Left ventricle myocardium inferior (tissue), 1 donor: ENCODE results near the gene TACR2. TPM values are rescaled to one million over a fixed set of nuclear protein-coding genes. Genes with fewer than 3 reads are reported as not detected.

Experiments used
- DNase-seq: peaks from one replicate; pipeline ENCODE4 v3.0.0-alpha.2; 2020
- H3K27ac ChIP-seq: fragments of 200-600 bp; replicated peaks from 2 replicates; pipeline ENCODE4 v1.8.0; 2021
- H3K27me3 ChIP-seq: fragments of 200-600 bp; 2 replicates; pipeline ENCODE4 v1.8.0; 2021; ENCODE audit warnings: low read depth
- H3K36me3 ChIP-seq: fragments of 200-600 bp; 2 replicates; pipeline ENCODE4 v1.8.0; 2021
- H3K4me1 ChIP-seq: fragments of 200-600 bp; 2 replicates; pipeline ENCODE4 v1.8.0; 2021
- H3K4me3 ChIP-seq: fragments of 200-600 bp; 2 replicates; pipeline ENCODE4 v1.8.0; 2021; ENCODE audit warnings: mild to moderate bottlenecking, moderate library complexity
- H3K9me3 ChIP-seq: fragments of 200-600 bp; replicated peaks from 2 replicates; pipeline ENCODE4 v1.8.0; 2021
- CTCF ChIP-seq: fragments of 200-600 bp; IDR thresholded peaks from 2 replicates; pipeline ENCODE4 v1.8.0; 2021; ENCODE audit warnings: antibody characterized with exemption, mild to moderate bottlenecking, borderline replicate concordance
- intact Hi-C: fragments of 100-400 bp; cut with micrococcal nuclease; formaldehyde crosslinking; loops from one replicate; pipeline ENCODE4 v1.11.0; 2022
- total RNA-seq: library from RNA; stranded (reverse); fragmentation: NEBNext Ultra II Directional; extraction: Animal tissue kit (Norgen Biotek cat#: 25700); gene quantifications from one replicate; pipeline ENCODE4 v1.2.1, GENCODE V29; 2021
- donor health status: DM: no; HTN: yes; CAD: no; lungs with severe emphysema.

TACR2 gene
- total RNA-seq, 1 donor from 2014 or later: not detected

DNA sequence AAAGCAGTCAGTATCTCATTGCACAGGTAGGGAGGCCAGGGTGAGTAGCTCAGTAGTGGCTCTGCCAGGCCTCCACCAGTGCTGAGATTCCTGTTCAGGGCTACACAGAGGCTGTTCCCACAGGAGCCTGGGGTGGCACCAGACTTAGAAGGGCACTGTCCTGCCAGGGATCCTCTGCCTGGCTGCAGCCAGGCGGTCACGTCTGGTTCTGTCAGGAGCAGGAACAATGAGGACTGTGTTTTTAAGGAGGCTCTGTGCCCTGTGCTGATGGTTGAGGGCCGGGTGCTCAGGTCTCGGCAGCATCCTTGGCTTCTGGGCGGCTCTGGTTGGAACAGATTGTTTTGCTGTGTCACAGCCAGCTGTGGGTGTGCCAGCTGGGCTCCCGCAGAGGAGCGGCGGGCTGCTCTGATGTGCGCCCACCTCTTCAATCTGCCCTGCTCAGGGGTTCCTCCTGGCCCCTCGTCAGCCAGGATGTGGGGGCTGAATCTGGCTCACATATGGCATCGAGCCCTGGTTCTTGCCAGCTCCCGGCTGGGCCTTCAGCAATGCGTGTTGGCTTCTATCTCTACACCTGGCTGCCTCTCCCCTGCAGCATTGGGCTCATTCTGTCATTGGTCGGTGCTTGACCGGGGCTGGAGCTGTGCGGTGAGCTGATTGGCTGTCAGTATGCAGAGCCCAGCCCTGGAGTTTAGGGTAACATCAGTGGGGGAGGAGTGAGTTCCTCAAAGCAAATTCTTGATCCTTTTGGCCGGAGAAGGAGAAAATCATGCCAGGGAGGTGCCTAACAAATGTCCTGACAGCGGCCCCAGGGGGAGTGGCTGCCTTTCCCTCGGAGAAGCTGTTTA is 41.2 kb downstream of the TACR2 start:
- Histone ChIP-seq H3K4me1 (peaks cover 45% of the 10 kb centered on the region), H3K9me3 (no peaks in the 10 kb centered on the region), H3K27ac (peak overlapping the region; percentile 76), H3K4me3 (peak overlapping the region; percentile 11), H3K27me3 (no peaks in the 10 kb centered on the region), H3K36me3 (peaks cover 73% of the 10 kb centered on the region)
- intact Hi-C loops: loop anchor here (10.0 kb wide), 1 partner anchor 51 kb away; no protein-coding TSS in a partner anchor
- peak; percentile 32 for TF ChIP-seq CTCF
- DNase-seq: no peak

DNA sequence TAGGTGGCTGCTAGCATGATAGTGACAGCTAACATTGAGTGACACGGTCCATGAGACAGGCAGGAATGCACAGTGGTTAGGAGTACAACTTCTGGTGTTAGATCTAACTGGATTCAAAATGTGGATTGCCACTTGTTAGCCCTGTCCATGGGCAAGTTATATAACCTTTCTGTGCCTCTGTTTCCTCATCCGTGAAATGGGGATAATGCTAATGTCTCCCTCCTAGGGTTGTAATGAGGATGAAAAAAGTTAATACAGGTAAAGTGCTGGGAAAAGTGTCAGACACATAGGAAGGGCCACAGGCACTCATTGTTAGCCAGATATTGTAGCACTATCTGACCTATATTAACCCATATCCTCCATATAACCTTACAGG is 41.8 kb downstream of the TACR2 start:
- Histone ChIP-seq H3K9me3 (no peaks in the 10 kb centered on the region), H3K36me3 (peaks cover 73% of the 10 kb centered on the region), H3K4me3 (no peak overlapping the region), H3K27ac (peak overlapping the region; percentile 76), H3K27me3 (no peaks in the 10 kb centered on the region), H3K4me1 (peaks cover 45% of the 10 kb centered on the region)
- no peak for DNase-seq
- intact Hi-C loops: loop anchor here (10.0 kb wide), 1 partner anchor 50 kb away; no protein-coding TSS in a partner anchor
- no peak for TF ChIP-seq CTCF

- H3K27ac ChIP-seq: no peak overlapping the region
- peaks cover 73% of the 10 kb centered on the region for H3K36me3 ChIP-seq
- intact Hi-C loops: loop anchor here (10.0 kb wide), 1 partner anchor 49 kb away; no protein-coding TSS in a partner anchor
- peaks cover 45% of the 10 kb centered on the region for H3K4me1 ChIP-seq
- TF ChIP-seq CTCF: no peak
- no peak overlapping the region for H3K4me3 ChIP-seq
- no peaks in the 10 kb centered on the region for H3K9me3 ChIP-seq
- no peaks in the 10 kb centered on the region for H3K27me3 ChIP-seq
- DNase-seq: no peak
Measured at GRCh38 chr10:69374242-69374641, 42.5 kb downstream of the TACR2 start.

DNA sequence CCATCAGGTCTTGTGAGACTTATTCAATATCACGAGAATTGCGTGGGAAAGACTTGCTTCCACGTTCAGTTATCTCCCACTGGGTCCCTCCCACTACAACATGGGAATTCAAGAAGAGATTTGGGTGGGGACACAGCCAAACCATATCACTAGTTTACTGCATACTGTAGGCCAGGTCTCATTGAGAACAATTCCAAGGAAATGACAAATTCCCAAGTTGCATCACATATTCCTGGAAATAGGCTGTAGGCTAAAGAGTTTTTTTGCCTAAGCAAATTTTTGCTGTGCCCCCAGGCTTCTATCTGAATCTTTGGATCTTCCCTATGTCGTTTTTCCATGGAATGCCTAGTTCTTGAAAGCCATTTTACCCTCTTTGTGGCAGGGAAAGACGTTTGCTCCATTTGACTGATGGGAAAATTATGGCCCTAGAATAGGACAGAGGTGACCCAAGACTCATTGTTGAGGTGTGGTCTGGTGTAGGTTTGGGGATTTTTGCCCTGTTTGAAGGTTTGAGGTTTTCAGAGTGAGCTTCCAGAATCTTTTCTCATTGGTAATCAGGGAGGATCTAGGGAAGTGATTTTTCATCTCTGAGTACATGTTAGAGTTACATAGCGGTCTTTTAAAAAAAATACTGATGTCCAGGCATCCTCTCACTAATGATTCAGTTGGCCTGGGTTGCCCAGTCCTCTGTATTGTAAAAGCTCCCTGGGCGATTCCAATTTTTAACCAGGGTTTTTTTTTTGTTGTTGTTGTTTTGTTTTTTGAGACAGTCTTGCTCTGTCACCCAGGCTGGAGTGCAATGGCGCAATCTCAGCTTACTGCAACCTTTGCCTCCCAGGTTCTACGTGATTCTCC is 44.4 kb downstream of the TACR2 start:
- intact Hi-C loops: loop anchor here (10.0 kb wide), 1 partner anchor 48 kb away; no protein-coding TSS in a partner anchor
- peaks cover 75% of the 10 kb centered on the region for H3K36me3 ChIP-seq
- H3K4me1 ChIP-seq: peaks cover 31% of the 10 kb centered on the region
- no peak overlapping the region for H3K4me3 ChIP-seq
- DNase-seq: no peak
- no peaks in the 10 kb centered on the region for H3K27me3 ChIP-seq
- no peaks in the 10 kb centered on the region for H3K9me3 ChIP-seq
- no peak overlapping the region for H3K27ac ChIP-seq
- TF ChIP-seq CTCF: no peak

GRCh38 chr10:69367469-69367868 is 49.2 kb downstream of the TACR2 start:
- intact Hi-C loops: no loop called here
- no peak for TF ChIP-seq CTCF
- peaks cover 19% of the 10 kb centered on the region for H3K4me1 ChIP-seq

More at GRCh38 chr10:69367469-69367868, 49.2 kb downstream of the TACR2 start:
- no peak for DNase-seq
- Histone ChIP-seq H3K4me3 (no peak overlapping the region), H3K9me3 (no peaks in the 10 kb centered on the region), H3K27me3 (no peaks in the 10 kb centered on the region), H3K36me3 (peaks cover 79% of the 10 kb centered on the region), H3K27ac (no peak overlapping the region)
